AG08395 (cell line): Measurements from ENCODE around the gene CALR3.
"Not testable (repeated sequence)": the region's sequence is repeated elsewhere in the genome, so short reads cannot be mapped to it uniquely, and the experiment has no call there.

Experiments used
- DNase-seq: peaks from one replicate; pipeline ENCODE4 v3.0.0; 2012; ENCODE audit warnings: mixed read lengths, low spot score

The CALR3 gene

DNA sequence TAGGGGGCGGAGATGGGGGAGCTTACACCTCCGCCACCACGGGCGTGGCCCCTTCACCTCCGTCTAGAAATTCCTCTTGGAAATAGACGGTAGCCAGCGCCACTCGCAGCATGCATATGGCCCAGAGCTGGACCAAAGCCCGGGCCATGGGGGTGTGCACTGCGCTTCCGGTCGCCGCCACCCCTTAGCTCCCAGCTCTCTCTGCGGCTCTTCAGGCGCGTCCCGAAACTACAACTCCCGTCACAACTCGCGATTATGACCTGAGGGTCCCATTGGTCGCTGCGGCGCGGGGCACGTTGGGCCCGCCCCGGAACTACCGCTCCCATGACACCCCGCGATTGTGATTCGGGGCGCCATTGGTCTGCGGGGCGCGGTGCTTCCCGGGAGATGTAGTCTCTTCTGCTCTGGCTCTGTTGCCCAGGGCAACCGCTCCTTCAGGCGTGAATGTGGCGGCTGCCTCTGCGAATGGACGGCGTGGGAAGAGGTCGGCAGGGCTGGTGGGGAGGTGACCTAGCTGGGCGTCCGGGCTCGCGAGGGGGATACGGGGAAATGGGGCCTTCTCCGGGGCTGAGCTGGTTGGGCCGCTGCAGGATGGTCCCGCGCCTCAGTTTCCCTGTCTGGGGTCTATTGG, at the start of gene CALR3, which contains the start of gene C19orf44:
Gene CALR3 (minus strand): TSS at position 186 of the 631 bp plus-strand sequence. CDS start 38 bp downstream, at position 148.
Gene C19orf44 (plus strand): TSS at position 413 of the 631 bp plus-strand sequence. CDS start 4,399 bp downstream, outside the sequence.
- DNase-seq, result peak; percentile 97

GRCh38 chr19:16544473-16545231, 48.7 kb upstream of the CALR3 start:
- no peak for DNase-seq

GRCh38 chr19:16543734-16544133, 47.8 kb upstream of the CALR3 start:
- not testable (repeated sequence) for DNase-seq

GRCh38 chr19:16542910-16543472, 47.0 kb upstream of the CALR3 start:
- no peak for DNase-seq

GRCh38 chr19:16542045-16542909, 46.3 kb upstream of the CALR3 start, which contains the start of gene CHERP:
Gene CHERP, minus strand, starts transcription at chr19:16542437. Its CDS starts 59 bp downstream, at chr19:16542378.
- peak; percentile 98 for DNase-seq

DNA sequence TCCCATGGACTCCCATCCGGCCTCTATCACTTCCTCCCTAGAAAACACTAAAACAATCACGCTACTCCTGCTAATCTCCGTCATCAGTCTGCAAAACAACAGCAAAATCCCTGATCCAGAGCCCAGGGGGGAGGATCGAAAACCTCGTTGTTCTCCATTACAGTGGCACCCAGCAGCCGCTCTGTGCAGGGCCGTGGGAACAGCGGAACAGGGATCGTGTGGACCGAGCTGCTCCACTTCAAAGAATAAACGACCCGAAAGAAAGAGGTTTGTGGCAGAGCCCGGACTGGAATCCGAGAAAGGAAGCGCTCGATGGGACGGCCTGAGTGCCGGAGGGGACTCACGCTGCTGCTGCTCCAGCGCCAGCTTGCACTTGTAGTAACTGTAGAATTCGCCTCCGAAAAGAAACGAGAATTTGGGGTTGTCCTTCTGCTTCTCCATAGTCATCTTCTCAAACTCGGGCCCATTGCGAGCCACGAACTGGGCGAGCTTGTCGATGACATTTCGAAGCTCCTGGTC, 45.6 kb upstream of the CALR3 start:
- peak; percentile 11 for DNase-seq

- no peak for DNase-seq
Observed at GRCh38 chr19:16540948-16541347, 45.0 kb upstream of the CALR3 start.

DNA sequence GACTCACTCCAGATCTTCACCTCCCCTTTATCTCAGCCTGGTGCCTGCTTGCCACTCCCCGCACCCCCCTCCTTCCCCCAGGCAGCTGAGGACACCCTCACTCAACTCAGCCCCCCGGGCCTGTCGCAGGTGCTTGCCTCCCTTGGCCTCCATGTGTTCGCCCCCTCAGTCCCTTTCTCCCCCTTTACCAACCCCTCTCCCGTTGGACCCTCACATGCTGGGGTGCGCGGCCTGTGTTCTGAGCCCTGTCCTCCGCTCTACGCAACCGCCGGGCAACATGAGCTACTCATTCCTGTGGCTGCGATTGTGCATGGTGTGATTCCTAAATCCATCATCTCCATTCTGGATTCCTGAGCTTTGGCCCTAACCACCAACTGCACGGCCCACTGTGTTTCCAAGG, 41.1 kb upstream of the CALR3 start:
- no peak for DNase-seq

- DNase-seq, result no peak
Observed at GRCh38 chr19:16536130-16536529, 40.2 kb upstream of the CALR3 start.

DNA sequence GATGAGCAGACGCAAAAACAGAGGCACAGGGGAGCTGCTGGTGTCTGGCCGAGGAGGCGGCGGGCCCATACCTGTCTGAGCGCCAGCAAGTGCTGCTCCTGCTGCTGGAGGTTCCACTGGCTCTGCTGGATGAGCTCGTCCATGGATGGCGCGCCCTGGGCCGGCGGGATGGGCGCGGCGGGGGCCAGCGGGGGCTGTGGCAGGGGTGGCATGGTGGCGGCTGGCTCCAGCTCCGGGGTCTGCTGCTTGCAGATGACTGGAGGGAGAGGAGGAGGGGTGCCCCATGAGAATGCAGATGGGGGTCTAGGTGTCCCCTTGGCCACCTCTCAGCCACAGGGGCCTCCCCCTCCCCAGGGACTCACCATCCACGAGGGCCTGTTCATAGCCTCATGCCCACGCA, 39.4 kb upstream of the CALR3 start:
- no peak for DNase-seq

DNA sequence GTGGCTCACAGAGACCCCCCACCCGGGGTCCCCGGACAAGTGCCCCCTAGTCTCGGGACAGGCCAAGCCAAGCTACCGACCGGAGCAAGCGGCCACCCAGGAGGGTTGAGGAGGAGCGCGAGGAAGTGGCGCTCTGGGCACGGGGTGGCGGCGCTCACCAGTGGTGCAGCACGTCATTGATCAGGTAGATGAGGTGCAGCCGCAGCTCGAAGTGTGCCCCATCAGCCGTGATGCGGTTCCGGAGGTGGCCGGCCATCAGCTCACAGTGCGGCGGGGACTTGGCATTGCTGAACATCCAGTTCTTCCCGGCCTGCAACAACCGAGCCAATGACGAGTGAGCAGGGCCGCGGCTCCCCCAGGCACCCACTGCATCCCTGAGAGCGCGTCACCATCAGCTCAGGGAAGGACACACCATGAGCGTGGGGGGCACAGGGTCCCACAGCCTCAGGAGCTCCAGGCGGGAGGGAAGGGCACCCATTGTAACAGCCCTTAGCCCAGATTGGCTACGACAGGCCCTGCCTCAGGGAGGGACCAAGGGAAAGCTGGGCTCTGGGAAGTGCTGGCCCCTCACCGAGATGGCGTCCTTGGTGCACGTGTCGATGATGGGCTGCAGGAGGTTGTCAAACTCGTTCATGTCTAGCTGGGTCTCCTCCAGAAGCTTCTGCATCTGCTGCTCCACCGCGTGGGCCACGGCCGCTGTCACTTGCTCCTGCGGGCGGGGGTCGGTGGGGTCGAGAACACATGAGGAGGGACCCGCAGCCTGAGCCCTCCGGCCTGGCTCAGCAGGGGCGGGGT, 36.7 kb upstream of the CALR3 start:
- DNase-seq, result no peak

DNA sequence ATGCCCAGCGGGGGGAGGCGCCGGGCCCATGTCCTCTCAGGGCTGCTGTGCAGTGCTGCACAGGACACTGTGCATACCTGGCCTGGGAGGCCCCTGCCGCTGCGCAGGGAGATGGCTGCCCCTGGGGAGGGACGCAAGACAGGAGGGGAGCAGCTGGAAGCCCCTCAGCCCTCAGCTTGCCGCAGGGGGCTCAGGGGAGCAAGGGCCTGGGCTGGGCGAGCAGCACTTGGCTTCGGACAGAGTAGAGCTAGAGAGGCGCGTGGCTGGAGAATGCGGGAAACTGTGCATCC, 35.4 kb upstream of the CALR3 start:
- no peak for DNase-seq

- no peak for DNase-seq
Observed at GRCh38 chr19:16530540-16531379, 34.8 kb upstream of the CALR3 start.

GRCh38 chr19:16529466-16530144, 33.6 kb upstream of the CALR3 start:
- no peak for DNase-seq

- DNase-seq, result no peak
Observed at GRCh38 chr19:16527971-16528521, 32.1 kb upstream of the CALR3 start.

DNA sequence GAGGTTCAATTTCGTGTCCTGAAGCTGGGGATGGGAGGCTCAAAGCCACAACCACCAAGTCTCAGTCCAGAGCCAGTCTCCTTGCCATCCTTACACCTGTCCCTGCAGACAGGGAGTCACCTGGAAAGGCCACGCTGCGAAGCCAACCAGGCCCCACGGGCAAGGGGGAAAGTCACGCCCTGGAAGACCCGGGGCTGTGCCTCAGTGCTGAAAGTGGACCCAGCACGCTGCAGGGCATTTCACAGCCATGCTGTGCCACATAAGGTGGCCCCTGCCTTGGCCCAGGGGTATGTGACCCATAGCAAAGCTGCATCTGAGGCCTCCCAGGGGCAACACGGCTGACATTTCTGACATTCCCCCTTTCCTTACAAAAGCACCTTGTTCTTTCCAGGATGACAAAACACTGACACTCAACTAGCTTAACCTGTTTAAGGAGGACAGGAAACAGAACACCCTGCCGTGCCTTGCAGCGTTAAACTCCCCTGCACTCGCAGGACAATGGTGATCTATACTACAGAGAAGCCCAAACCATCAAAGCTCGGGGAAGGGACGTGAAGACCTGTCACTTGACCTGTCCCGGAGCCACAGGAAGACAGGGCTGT, 31.5 kb upstream of the CALR3 start:
- no peak for DNase-seq

DNA sequence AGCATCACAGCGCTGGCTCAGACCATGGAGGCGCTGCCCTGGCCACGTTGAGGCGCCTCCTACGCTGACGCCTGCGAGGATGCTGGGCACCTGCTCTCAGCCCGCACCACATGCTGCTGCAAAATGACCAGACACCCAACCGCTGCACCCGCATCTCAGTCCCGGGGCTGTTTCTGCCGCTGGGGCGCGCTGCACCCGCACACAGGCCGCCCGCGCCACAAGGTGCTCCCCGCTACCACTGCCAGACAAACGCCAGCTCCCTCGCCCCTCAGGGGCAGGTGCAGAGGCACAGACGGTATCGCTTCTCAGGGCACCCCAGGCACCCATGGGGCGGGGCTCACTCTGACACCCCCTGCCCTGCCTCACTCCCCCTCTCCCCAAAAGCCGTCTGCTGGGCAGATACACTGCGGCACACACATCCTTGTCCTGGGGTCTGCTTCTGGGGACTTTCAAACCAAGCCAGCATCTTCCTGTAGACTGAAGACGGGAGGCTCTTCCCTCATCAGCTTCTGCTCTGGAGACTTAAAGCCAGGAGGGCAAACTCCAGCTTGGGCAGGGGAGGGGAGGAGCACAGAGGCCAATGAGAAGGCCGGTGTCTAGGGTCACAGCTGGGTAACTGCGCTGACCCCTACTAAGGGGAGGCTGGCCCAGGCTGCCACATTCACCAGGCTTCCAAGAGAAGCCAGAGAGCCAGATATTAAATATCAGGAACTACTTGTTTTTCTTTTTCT, 29.9 kb upstream of the CALR3 start:
- DNase-seq, result no peak
